GM23338 (cell line): ENCODE results near the gene HNRNPL. TPM values are rescaled to one million over a fixed set of nuclear protein-coding genes. Genes with fewer than 3 reads are reported as not detected.

Experiments
- ATAC-seq: fragments of 200-7000 bp; cut with Tn5 transposase; 3 replicates; pipeline ENCODE4 v1.9.1; 2020
- DNase-seq: peaks from one replicate; pipeline ENCODE4 v3.0.0-alpha.2; 2015; ENCODE audit warnings: low spot score
- H2AFZ ChIP-seq: fragments of 200-600 bp; sonication (generic); 2 replicates; pipeline ENCODE4 v1.8.0; 2016; ENCODE audit warnings: antibody characterized with exemption, mild to moderate bottlenecking, moderate library complexity
- H3F3A ChIP-seq: fragments of 200-600 bp; sonication (generic); replicated peaks from 2 replicates; pipeline ENCODE4 v1.8.0; 2017; ENCODE audit warnings: antibody characterized with exemption, mixed run types, low read depth
- H3K27ac ChIP-seq: fragments of 200-600 bp; sonication (generic); 2 replicates; pipeline ENCODE4 v1.6.1; 2016; ENCODE audit warnings: low read depth
- H3K27me3 ChIP-seq: fragments of 200-600 bp; sonication (generic); 2 replicates; pipeline ENCODE4 v1.8.0; 2016; ENCODE audit warnings: mild to moderate bottlenecking, mixed run types, moderate library complexity; ENCODE audit not compliant: insufficient read depth
- H3K36me3 ChIP-seq: fragments of 200-600 bp; sonication (generic); 2 replicates; pipeline ENCODE4 v1.8.0; 2016; ENCODE audit warnings: mild to moderate bottlenecking; ENCODE audit not compliant: insufficient read depth
- H3K4me1 ChIP-seq: fragments of 200-600 bp; sonication (generic); 2 replicates; pipeline ENCODE4 v1.8.0; 2016; ENCODE audit warnings: mild to moderate bottlenecking, moderate library complexity; ENCODE audit not compliant: insufficient read depth
- H3K4me2 ChIP-seq: fragments of 200-600 bp; sonication (generic); 2 replicates; pipeline ENCODE4 v1.7.1; 2017; ENCODE audit warnings: mixed run types
- H3K4me3 ChIP-seq: fragments of 200-600 bp; sonication (generic); 2 replicates; pipeline ENCODE4 v1.6.1; 2016; ENCODE audit warnings: mixed run types
- H3K79me2 ChIP-seq: fragments of 200-600 bp; sonication (generic); replicated peaks from 2 replicates; pipeline ENCODE4 v1.8.0; 2017; ENCODE audit warnings: mild to moderate bottlenecking; ENCODE audit not compliant: insufficient read depth
- H3K9me2 ChIP-seq: fragments of 200-600 bp; sonication (generic); 2 replicates; pipeline ENCODE4 v1.8.0; 2017; ENCODE audit not compliant: insufficient read depth
- H4K20me1 ChIP-seq: fragments of 200-600 bp; sonication (generic); replicated peaks from 2 replicates; pipeline ENCODE4 v1.8.0; 2017; ENCODE audit warnings: mild to moderate bottlenecking; ENCODE audit not compliant: insufficient read depth
- H3K27ac Mint-ChIP-seq: 2 replicates; pipeline ENCODE4 v1.8.0; 2020; ENCODE audit warnings: inconsistent platforms, mild to moderate bottlenecking, moderate library complexity, mixed read lengths
- H3K27me3 Mint-ChIP-seq: 3 replicates; pipeline ENCODE4 v1.8.0; 2022; ENCODE audit warnings: low read depth, mild to moderate bottlenecking, moderate library complexity, mixed read lengths, inconsistent platforms; ENCODE audit not compliant: insufficient read depth, poor library complexity
- H3K36me3 Mint-ChIP-seq: 3 replicates; pipeline ENCODE4 v1.8.0; 2021; ENCODE audit warnings: low read depth, mild to moderate bottlenecking, inconsistent platforms, moderate library complexity, mixed read lengths
- H3K4me1 Mint-ChIP-seq: 3 replicates; pipeline ENCODE4 v1.8.0; 2020; ENCODE audit warnings: mild to moderate bottlenecking, inconsistent platforms, mixed read lengths
- H3K4me3 Mint-ChIP-seq: 3 replicates; pipeline ENCODE4 v1.8.0; 2021; ENCODE audit warnings: moderate library complexity, mild to moderate bottlenecking, inconsistent platforms, mixed read lengths
- H3K9me3 Mint-ChIP-seq: 3 replicates; pipeline ENCODE4 v1.8.0; 2020; ENCODE audit warnings: moderate library complexity, mild to moderate bottlenecking, inconsistent platforms, mixed read lengths
- CREB1 ChIP-seq: fragments of 250-450 bp; sonication (Bioruptor Pico); IDR thresholded peaks from 2 replicates; pipeline ENCODE4 v1.5.0; 2020; ENCODE audit warnings: low read depth, mild to moderate bottlenecking, moderate library complexity
- ETS1 ChIP-seq: IDR thresholded peaks from 2 replicates; pipeline ENCODE4 v1.6.1; 2016; ENCODE audit warnings: antibody characterized with exemption
- EZH2 ChIP-seq: fragments of 200-600 bp; sonication (generic); IDR thresholded peaks from one replicate; pipeline ENCODE4 v1.8.0; 2017; ENCODE audit warnings: antibody characterized with exemption, mild to moderate bottlenecking, low read depth; ENCODE audit not compliant: unreplicated experiment
- EZH2phosphoT487 ChIP-seq: fragments of 200-600 bp; sonication (generic); IDR thresholded peaks from one replicate; pipeline ENCODE4 v1.8.1; 2018; ENCODE audit warnings: antibody characterized with exemption; ENCODE audit not compliant: unreplicated experiment
- JUNB ChIP-seq: IDR thresholded peaks from one replicate; pipeline ENCODE4 v1.6.1; 2016; ENCODE audit warnings: antibody characterized with exemption; ENCODE audit not compliant: unreplicated experiment
- NANOG ChIP-seq: IDR thresholded peaks from 2 replicates; pipeline ENCODE4 v1.6.1; 2016; ENCODE audit warnings: antibody characterized with exemption, borderline replicate concordance
- POLR2AphosphoS5 ChIP-seq: IDR thresholded peaks from 2 replicates; pipeline ENCODE4 v1.6.1; 2016; ENCODE audit warnings: antibody characterized with exemption, low read depth
- REST ChIP-seq: IDR thresholded peaks from one replicate; pipeline ENCODE4 v1.6.1; 2018; ENCODE audit warnings: antibody characterized with exemption; ENCODE audit not compliant: unreplicated experiment
- STAT1 ChIP-seq: IDR thresholded peaks from one replicate; pipeline ENCODE4 v1.6.1; 2016; ENCODE audit warnings: antibody characterized with exemption; ENCODE audit not compliant: unreplicated experiment
- ZNF114 ChIP-seq: fragments of 250-450 bp; sonication (Bioruptor Pico); IDR thresholded peaks from 2 replicates; pipeline ENCODE4 v1.5.0; 2020; ENCODE audit warnings: mild to moderate bottlenecking, moderate library complexity
- ZNF331 ChIP-seq: fragments of 250-450 bp; sonication (Bioruptor Pico); IDR thresholded peaks from 2 replicates; pipeline ENCODE4 v1.5.0; 2020; ENCODE audit warnings: low read depth, mild to moderate bottlenecking, moderate library complexity
- ZNF462 ChIP-seq: fragments of 250-450 bp; sonication (Bioruptor Pico); IDR thresholded peaks from 2 replicates; pipeline ENCODE4 v1.5.0; 2020; ENCODE audit warnings: mild to moderate bottlenecking, moderate library complexity
- polyA plus RNA-seq: library from polyadenylated mRNA; unstranded; fragments of >200 nt; fragmentation: Nextera tagmentation; extraction: Ambion mirVana; gene quantifications from 2 replicates; pipeline ENCODE4 v1.2.1, GENCODE V29; 2016
- total RNA-seq: library from RNA; depleted of rRNA; stranded (reverse); fragments of >200 nt; shearing (Covaris generic); gene quantifications from 2 replicates; pipeline ENCODE4 v1.2.3, GENCODE V29; 2014
- TF ChIP-seq, protein P1 (sequence below), 2 experiments: fragments of 200-600 bp in 1 of 2; sonication (generic) in 1 of 2; conservative IDR thresholded peaks; 2 replicates each; pipeline versions ENCODE4 v1.5.1 to v1.6.1; 2016 to 2017; ENCODE audit warnings: antibody characterized with exemption in 2 of 2, low read depth in 2 of 2, mild to moderate bottlenecking in 2 of 2, moderate library complexity in 1 of 2

Gene HNRNPL
- total and polyA plus RNA-seq, 2 experiments from 2014 or later, result 580 to 664 TPM

DNA sequence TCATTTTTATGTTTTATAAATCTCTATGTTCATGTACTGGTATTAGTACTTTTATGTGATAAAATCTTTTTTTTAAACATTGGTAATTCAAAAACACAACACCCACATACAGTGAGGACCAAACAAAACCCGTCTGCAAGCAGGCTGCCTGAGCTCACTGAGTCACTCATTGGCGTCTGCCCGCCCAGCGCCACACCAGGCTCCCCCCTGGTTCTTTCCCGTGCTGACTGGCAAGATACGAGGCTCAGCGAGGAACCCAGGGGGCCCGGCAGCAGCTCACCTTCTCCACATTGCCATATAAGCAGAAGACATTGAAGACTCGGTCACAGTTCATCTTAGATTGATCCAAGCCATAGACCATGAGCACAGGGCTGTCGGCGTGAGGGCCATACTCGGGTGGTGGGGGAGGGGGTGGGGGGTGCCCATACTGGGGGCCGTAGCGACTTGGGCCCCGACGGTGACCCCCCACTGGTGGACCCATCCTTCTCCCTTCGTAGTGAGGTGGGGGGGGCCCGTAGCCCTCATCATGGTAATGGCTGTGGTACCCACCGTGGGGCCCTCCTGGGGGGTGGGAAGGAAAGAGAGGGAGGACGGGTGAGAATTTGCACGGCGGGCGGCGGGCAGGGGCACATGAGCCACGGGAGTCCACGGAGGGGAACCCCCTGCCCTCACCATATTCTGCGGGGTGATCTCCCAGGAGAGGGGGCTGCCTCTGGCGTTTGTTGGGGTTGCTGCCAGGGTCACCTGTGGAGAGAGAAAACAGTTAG is 9.8 kb downstream of the HNRNPL start:
- H3K36me3 Mint-ChIP-seq, result peaks cover 98% of the 10 kb centered on the region
- peaks cover 83% of the 10 kb centered on the region for H3K36me3 ChIP-seq
- no peak overlapping the region for H3K27ac Mint-ChIP-seq

More for the DNA sequence above, 9.8 kb downstream of the HNRNPL start:
- Histone ChIP-seq H3K4me1 (no peaks in the 10 kb centered on the region), H3K27ac (peak overlapping the region; percentile 55; the same call in 1 of the 2 replicates), H3K9me2 (no peaks in the 10 kb centered on the region), H3K79me2 (peaks cover 40% of the 10 kb centered on the region), H2AFZ (no peak overlapping the region), H3F3A (peaks cover 84% of the 10 kb centered on the region), H4K20me1 (peaks cover 49% of the 10 kb centered on the region), H3K4me3 (no peak overlapping the region), H3K27me3 (no peaks in the 10 kb centered on the region), H3K4me2 (no peak overlapping the region)
- no peak overlapping the region for H3K4me3 Mint-ChIP-seq
- H3K4me1 Mint-ChIP-seq, result peaks cover 7% of the 10 kb centered on the region; the same call in 2 of the 3 replicates
- DNase-seq (no peak), ATAC-seq (no peak)
- no peaks in the 10 kb centered on the region for H3K9me3 Mint-ChIP-seq
- TF ChIP-seq, protein P1, sequence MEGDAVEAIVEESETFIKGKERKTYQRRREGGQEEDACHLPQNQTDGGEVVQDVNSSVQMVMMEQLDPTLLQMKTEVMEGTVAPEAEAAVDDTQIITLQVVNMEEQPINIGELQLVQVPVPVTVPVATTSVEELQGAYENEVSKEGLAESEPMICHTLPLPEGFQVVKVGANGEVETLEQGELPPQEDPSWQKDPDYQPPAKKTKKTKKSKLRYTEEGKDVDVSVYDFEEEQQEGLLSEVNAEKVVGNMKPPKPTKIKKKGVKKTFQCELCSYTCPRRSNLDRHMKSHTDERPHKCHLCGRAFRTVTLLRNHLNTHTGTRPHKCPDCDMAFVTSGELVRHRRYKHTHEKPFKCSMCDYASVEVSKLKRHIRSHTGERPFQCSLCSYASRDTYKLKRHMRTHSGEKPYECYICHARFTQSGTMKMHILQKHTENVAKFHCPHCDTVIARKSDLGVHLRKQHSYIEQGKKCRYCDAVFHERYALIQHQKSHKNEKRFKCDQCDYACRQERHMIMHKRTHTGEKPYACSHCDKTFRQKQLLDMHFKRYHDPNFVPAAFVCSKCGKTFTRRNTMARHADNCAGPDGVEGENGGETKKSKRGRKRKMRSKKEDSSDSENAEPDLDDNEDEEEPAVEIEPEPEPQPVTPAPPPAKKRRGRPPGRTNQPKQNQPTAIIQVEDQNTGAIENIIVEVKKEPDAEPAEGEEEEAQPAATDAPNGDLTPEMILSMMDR (conservative IDR thresholded peaks at IDR 0.05; ENCODE audit: low read depth in 2 of 2), result no peak
- no peak for TF ChIP-seq POLR2AphosphoS5
- no peak for TF ChIP-seq EZH2phosphoT487
- no peak for TF ChIP-seq ETS1
- TF ChIP-seq ZNF462 (CRISPR knock-in tag), result no peak
- TF ChIP-seq REST, result no peak
- TF ChIP-seq JUNB, result no peak
- no peak for TF ChIP-seq CREB1
- no peak for TF ChIP-seq ZNF114 (CRISPR knock-in tag)
- TF ChIP-seq EZH2, result no peak
- TF ChIP-seq STAT1, result no peak
- TF ChIP-seq NANOG, result no peak
- TF ChIP-seq ZNF331, result no peak
- H3K27me3 Mint-ChIP-seq, result peaks cover 19% of the 10 kb centered on the region
